Measurements from ENCODE around the gene ACSL5. TPM values are rescaled to one million over a fixed set of nuclear protein-coding genes. Genes with fewer than 3 reads are reported as not detected.

The ACSL5 gene
- total and polyA plus RNA-seq, 2 of the 8 experiments (the other 6 are each of a cell fraction or from before 2014, with no cell fraction given): not detected

- H3K27me3 ChIP-seq (replicated peaks in 1 of 4; ENCODE audit: control insufficient read depth in 3 of 4, extremely low read depth in 1 of 4, insufficient read depth in 3 of 4, low read length in 3 of 4): no peaks in the 10 kb centered on the region
- H2BK5ac ChIP-seq (ENCODE audit: low read depth, low read length): no peak overlapping the region
- no peak overlapping the region for H2BK15ac ChIP-seq (ENCODE audit: low read length)
- H3K4me3 ChIP-seq (ENCODE audit: extremely low read depth in 1 of 4, insufficient read depth in 2 of 4, low read depth in 3 of 4, low read length in 4 of 4): no peak overlapping the region
- CTCF ChIA-PET (ENCODE audit: partially characterized antibody): interaction anchor here (1.3 to 2.1 kb wide), 2 partner anchors 9 to 150 kb away, joined by 3 to 8 read pairs; no protein-coding TSS in a partner anchor
- H3K9me3 ChIP-seq (ENCODE audit: insufficient read depth in 2 of 2, low read depth in 1 of 2, low read length in 1 of 2): 0 out of 4 replicates have a peak, but pooled peaks cover 0 to 4% of the 10 kb centered on the region in 2 experiments
- no peak for FAIRE-seq
- no peak overlapping the region for H2BK120ac ChIP-seq (replicated peaks; ENCODE audit: low read depth, low read length)
- H4K20me1 ChIP-seq (replicated peaks in 1 of 2; ENCODE audit: control insufficient read depth in 1 of 2, insufficient read depth in 2 of 2, low read length in 2 of 2): no peaks in the 10 kb centered on the region
- H3K27ac ChIP-seq (ENCODE audit: low read depth, low read length): no peak overlapping the region
- no peak overlapping the region for H2AFZ ChIP-seq (ENCODE audit: low read length)
- no peak overlapping the region for H3K23ac ChIP-seq (ENCODE audit: insufficient read length)
- H3K18ac ChIP-seq (ENCODE audit: extremely low read depth, low read length): no peak overlapping the region
- H3K4me2 ChIP-seq (ENCODE audit: insufficient read depth in 1 of 2, low read depth in 2 of 2, low read length in 2 of 2): no peak overlapping the region
- no peak overlapping the region for H4K5ac ChIP-seq (ENCODE audit: insufficient read length, low read depth, low read length)
- H3K9ac ChIP-seq (replicated peaks in 1 of 4; ENCODE audit: extremely low read depth in 1 of 4, low read depth in 3 of 4, low read length in 3 of 4): no peak overlapping the region
- no peak overlapping the region for H3K56ac ChIP-seq (replicated peaks; ENCODE audit: insufficient read length, low read depth, low read length)
- H3K23me2 ChIP-seq (ENCODE audit: low read depth, low read length): no peaks in the 10 kb centered on the region
- no peak overlapping the region for H3K4ac ChIP-seq (replicated peaks; ENCODE audit: insufficient read length, low read depth, low read length)
- no peak overlapping the region for H2AK5ac ChIP-seq (ENCODE audit: low read depth, low read length)
- TF ChIP-seq CHD2 (IDR thresholded peaks at IDR 0.05; ENCODE audit: low read length) (no peak), TAF7 (optimal IDR thresholded peaks at IDR 0.05; ENCODE audit: borderline replicate concordance, low read depth, low read length) (no peak), KDM1A (IDR thresholded peaks at IDR 0.05; ENCODE audit: borderline replicate concordance, low read length) (0 out of 2 replicates have a peak, but pooled peaks have one; percentile 29)
- 86% methylated on average over 3 of the region's 3 CpGs; no CpG with 5 or more reads in 1 of the 2 experiments for WGBS, 2 experiments (ENCODE audit: extremely low coverage in 1 of 2, insufficient coverage in 1 of 2, insufficient read length in 1 of 2, insufficient replicate concordance in 2 of 2, low coverage in 1 of 2, low lambda C conversion rate in 2 of 2, missing lambda C conversion rate in 1 of 2)
- peaks cover 0 to 23% (median 11%) of the 10 kb centered on the region in 4 experiments; a peak in 4 of 8 replicates for H3K36me3 ChIP-seq (ENCODE audit: control insufficient read depth in 2 of 4, insufficient read depth in 4 of 4, low read length in 3 of 4)
- H3K79me2 ChIP-seq (ENCODE audit: control insufficient read depth in 1 of 2, insufficient read depth in 2 of 2, low read length in 2 of 2): no peaks in the 10 kb centered on the region
- H2BK20ac ChIP-seq (ENCODE audit: low read length): no peak overlapping the region
- H4K91ac ChIP-seq (replicated peaks; ENCODE audit: insufficient read length, low read length): no peak overlapping the region
- POLR2A ChIA-PET (ENCODE audit: partially characterized antibody): no interaction called here
- H3K14ac ChIP-seq (ENCODE audit: insufficient read length): no peak overlapping the region
- no peak overlapping the region for H2BK12ac ChIP-seq (ENCODE audit: low read depth, low read length)
- no peaks in the 10 kb centered on the region for H3K4me1 ChIP-seq (replicated peaks in 1 of 4; ENCODE audit: control insufficient read depth in 3 of 4, insufficient read depth in 4 of 4, low read length in 3 of 4)
- H4K8ac ChIP-seq (ENCODE audit: extremely low read depth, insufficient read depth, low read length): no peak overlapping the region
- H3K79me1 ChIP-seq (ENCODE audit: low read depth, low read length): no peaks in the 10 kb centered on the region
- no peak for DNase-seq (ENCODE audit: low read depth in 1 of 2, low spot score in 2 of 2)
These were observed 91.5 kb downstream of the ACSL5 start for GRCh38 chr10:112465299-112465883.
